Brain pericyte (primary cell): ENCODE measurements around the gene SLC2A11.

Experiments used
- DNase-seq: peaks from one replicate; pipeline ENCODE4 v3.0.0-alpha.2; 2012; ENCODE audit warnings: low read depth, low spot score

The SLC2A11 gene

DNA sequence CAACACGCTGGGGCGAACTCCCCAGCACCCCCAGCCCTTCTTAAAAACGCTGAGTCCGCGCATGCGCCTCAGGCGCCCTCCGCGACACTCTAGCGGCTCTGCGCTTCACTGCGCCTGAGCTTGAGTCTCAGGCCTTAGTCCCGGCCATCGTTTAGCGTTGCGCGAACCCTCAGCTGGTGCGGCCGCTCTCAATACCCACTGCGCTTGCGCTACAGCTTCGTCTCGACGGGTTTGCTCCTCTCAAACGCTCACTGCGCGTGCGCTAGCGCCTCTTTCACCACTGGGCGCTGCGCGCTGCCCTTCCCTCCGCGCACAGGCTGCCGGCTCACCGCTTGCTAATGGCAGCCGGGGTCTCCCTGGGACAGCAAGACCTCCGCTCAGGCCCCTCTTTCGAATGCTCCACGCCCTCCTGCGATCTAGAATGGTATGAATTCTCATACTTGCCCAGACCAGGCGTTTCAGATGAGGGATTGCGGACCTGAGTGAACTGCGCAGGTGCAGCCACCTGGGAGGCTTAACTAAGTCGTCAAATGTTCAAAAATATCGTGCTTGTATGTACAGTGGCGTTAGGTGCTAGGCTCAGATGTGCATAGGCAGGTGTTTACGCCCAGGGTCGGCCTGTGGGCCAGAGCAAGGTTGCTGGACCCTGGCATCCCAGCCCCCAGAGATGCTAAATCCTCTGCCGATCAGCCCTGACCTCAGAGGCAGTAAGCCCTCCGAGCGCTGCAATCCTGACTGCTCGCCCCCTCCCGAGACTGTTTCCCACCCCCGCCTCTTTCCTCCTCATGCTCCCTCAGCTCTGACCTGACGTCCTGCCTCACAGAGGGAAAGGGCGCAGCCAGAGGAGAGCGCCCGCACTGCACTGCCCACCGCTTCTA, at the start of gene SLC2A11:
SLC2A11 (plus strand) TSS at position 270 of the 878 bp plus-strand sequence; CDS start at position 395, 125 bp downstream.
- DNase-seq: peak; percentile 87

GRCh38 chr22:23812378-23812777, 45.3 kb upstream of the SLC2A11 start:
- DNase-seq: no peak

- DNase-seq: no peak
These were observed 42.0 kb upstream of the SLC2A11 start for GRCh38 chr22:23815541-23816155.

- DNase-seq: no peak
These were observed 41.3 kb upstream of the SLC2A11 start for GRCh38 chr22:23816156-23816976.

DNA sequence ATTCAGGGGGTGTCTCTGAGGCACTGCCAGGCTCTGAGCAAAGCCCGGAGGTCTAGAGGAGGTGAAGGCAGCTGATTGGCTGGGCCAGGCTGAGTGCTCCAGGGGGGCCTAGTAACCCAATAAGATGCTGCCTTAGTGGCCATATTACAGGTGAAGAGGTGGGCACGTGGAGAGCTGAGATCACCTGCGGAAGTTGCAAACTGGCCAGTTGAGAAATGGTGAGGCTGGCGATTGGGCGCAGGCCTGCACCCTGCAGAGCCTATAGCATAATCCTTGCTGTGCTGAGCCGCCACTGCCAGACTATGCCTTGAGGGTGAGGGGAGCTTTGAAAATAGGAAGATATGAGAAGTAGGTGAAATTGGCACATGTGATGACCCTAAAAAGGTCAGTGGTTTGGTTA, 40.5 kb upstream of the SLC2A11 start:
- no peak for DNase-seq

DNA sequence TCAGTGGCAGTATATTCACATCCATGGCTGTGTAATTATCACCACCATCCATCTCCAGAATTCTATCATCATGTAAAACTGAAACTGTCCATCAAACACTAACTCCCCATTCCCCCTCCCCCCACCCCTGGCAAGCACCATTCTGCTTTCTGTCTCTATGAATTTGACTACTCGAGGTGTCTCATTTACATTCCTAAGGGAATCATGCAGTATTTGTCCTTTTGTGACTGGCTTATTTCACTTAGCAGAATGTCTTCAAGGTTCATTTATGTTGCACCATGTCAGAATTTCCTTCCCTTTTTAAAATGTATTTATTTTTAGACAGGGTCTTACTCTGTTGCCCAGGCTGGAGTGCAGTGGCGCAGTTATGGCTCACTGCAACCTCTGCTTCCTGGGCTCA, 39.1 kb upstream of the SLC2A11 start:
- no peak for DNase-seq

- DNase-seq: no peak
These were observed 36.9 kb upstream of the SLC2A11 start for GRCh38 chr22:23820748-23821211.

- DNase-seq: no peak
These were observed 35.5 kb upstream of the SLC2A11 start for GRCh38 chr22:23822101-23822671.

DNA sequence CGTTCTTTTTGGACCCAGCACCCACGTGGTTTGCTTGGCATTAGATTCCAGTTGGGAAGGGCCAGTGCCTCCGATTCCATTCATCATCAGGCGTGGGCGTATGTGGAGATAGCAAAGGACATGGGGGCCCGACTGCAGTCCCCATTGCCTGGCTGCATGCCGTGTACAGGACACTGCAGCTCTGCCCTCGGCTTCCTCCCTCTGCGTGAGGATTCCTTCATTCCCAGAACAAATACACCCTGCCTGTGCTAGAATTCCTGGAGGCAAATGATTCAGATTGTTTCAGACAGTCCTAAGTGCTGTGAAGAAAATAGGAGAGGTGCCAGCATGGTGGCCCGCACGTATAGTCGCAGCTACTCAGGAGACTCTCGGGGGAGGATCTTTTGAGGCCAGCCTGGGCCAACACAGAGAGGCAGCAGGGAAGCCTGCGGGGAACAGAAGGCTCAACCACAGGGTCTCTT, 34.3 kb upstream of the SLC2A11 start:
- DNase-seq: no peak

DNA sequence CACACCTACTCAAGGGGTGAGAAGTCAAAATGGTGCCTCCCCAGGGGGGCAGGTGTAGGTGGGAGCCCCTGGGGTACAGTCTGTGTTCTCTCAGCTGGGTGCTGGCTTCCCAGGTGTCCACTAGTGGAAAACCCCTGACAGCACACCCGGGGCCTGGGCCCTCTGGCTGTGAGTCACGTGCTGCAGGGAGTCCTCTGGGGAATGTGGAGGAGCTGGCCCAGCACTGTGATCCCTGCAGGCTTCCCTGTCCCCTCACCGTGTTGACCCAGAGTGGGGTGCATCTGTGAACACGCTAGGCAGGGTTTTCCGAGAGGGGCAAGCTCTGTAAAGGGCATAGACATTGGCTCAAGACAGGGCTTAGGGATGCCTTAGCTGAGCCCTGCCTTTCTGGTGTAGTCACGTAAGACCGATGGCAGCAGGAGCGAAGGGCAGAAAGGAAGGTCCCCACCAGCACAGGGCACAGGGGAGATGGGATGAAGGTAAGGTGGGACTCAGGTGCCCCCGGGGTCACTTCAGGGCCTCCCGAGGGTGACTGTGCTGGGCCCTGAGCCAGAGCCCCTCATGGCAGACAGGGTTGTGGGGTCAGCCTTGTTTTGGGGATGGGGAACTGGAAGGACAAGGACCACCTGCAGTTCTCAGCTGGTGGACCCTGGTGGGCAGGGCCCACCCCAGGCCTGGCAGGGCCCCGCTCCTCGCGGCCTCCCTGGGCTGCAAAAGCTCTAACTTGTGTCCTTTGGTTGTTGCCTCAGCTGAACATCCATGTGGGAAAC, 33.0 kb upstream of the SLC2A11 start:
- no peak for DNase-seq

- no peak for DNase-seq
These were observed 32.3 kb upstream of the SLC2A11 start for GRCh38 chr22:23825246-23825905.

GRCh38 chr22:23826510-23827350, 30.9 kb upstream of the SLC2A11 start:
- DNase-seq: peak; percentile 53

DNA sequence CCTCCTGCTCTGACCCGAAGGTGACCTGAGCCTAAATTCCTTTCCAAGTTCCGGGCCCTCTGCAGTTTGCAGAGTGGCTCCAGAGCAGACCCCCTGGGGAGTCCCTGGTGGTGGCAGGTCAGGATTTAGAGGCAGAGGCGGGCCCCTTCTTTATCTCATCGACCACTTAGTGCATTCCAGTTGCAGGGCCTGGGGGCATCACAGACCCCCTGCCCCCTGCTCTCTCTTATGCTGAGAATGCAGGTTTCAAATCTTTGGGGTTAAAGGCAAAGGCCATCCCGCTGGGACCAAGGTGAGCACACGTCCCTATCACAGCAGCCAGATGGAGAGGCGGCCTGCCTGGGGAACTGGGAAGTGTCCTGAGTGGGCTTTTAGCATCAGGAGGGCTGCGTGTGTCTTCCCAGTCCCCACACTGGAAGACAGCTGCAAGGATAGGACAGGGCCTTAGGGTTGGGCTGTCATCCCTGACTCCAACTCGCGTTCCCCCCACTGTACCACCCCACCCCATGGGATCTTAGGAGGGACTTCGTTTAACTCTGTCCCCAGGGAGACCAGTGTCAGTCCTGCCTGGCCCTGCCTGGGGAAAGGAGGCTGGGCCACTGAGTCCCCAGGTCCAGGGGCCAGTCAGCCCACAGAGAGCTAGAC, 30.2 kb upstream of the SLC2A11 start:
- DNase-seq: no peak

GRCh38 chr22:23828800-23829680, 28.6 kb upstream of the SLC2A11 start:
- no peak for DNase-seq

DNA sequence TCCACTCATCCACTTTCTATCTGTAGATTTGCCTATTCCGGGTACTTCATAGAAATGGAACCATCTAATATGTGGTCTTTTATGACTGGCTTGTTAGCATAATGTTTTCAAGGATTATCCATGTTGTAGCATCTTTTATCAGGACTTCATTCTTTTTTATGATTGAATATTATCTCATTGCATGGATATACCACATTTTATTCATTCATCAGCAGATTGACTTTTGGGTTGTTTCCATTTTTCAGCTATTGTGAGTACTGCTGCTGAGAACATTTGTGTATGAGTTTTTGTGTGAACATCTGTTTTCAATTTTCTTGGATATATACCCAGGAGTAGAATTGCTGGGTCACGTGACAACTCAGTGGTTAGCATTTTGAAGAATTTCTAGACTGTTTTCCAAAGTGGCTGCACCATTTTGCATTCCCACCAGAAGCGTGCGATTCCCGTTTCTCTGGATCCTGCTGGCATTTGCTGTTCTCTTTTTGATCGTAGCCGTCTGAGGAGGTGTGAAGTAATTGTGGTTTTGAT, 27.8 kb upstream of the SLC2A11 start:
- DNase-seq: peak; percentile 76

GRCh38 chr22:23831261-23831660, 26.4 kb upstream of the SLC2A11 start:
- no peak for DNase-seq

- no peak for DNase-seq
These were observed 25.9 kb upstream of the SLC2A11 start for GRCh38 chr22:23831781-23832180.
